Heart right ventricle (tissue), 16 donors: ENCODE results near the gene ABCB11. TPM values are rescaled to one million over a fixed set of nuclear protein-coding genes. Genes with fewer than 3 reads are reported as not detected.
"Not testable (repeated sequence)": the region's sequence is repeated elsewhere in the genome, so short reads cannot be mapped to it uniquely, and the experiment has no call there.

Experiments used
- ATAC-seq, 8 donors: fragments of 200-7000 bp; cut with Tn5 transposase; one replicate each; pipeline ENCODE4 v1.9.1; 2020; ENCODE audit warnings: mild to moderate bottlenecking in 8 of 8, moderate library complexity in 8 of 8, moderate number of reproducible peaks in 1 of 8
- DNase-seq, 2 donors: peaks; one replicate each; pipeline ENCODE4 v3.0.0-alpha.2; 2020
- H3K27ac ChIP-seq, 10 donors: fragments of 200-600 bp; sonication (generic) in 2 of 10; one replicate each; pipeline versions ENCODE4 v1.5.0 to v1.8.0; 2020 to 2022; ENCODE audit warnings: mild to moderate bottlenecking in 3 of 10
- H3K27me3 ChIP-seq, 7 donors: fragments of 200-600 bp; one replicate each; pipeline ENCODE4 v1.8.0; 2021 to 2022; ENCODE audit warnings: mild to moderate bottlenecking in 2 of 7
- H3K36me3 ChIP-seq, 9 donors: fragments of 200-600 bp; sonication (generic) in 1 of 9; one replicate each; pipeline versions ENCODE4 v1.5.0 to v1.8.0; 2020 to 2022; ENCODE audit warnings: mild to moderate bottlenecking in 2 of 9
- H3K4me1 ChIP-seq, 9 donors: fragments of 200-600 bp; sonication (generic) in 1 of 9; one replicate each; pipeline versions ENCODE4 v1.5.0 to v1.8.0; 2020 to 2022; ENCODE audit warnings: mild to moderate bottlenecking in 4 of 9
- H3K4me3 ChIP-seq, 10 donors: fragments of 200-600 bp; sonication (generic) in 2 of 10; one replicate each; pipeline versions ENCODE4 v1.5.0 to v1.8.0; 2020 to 2022; ENCODE audit warnings: mild to moderate bottlenecking in 7 of 10, moderate library complexity in 2 of 10
- H3K9me3 ChIP-seq, 11 donors: fragments of 200-600 bp in 10 of 11; sonication (generic) in 2 of 11; one replicate each; pipeline versions ENCODE4 v1.5.0 to v1.8.0; 2013 to 2022; ENCODE audit warnings: mild to moderate bottlenecking in 2 of 11, control low read depth in 1 of 11, moderate library complexity in 1 of 11
- whole genome bisulfite sequencing, 2 donors: extraction: QIAGEN DNeasy Blood & Tissue Kit; methylation state at CpG; one replicate each; pipeline ENCODE4 v1.1.7; 2013; ENCODE audit warnings: inconsistent platforms in 1 of 2; 5-methylcytosine and 5-hydroxymethylcytosine counted together
- intact Hi-C, 10 donors: fragments of 100-400 bp; cut with DNase I; formaldehyde crosslinking; loops; one replicate each; pipeline versions ENCODE4 v1.11.1 to v1.14.2; 2022
- polyA plus RNA-seq, 2 donors: library from polyadenylated mRNA; stranded (reverse); fragments of 200-250 nt; gene quantifications; one replicate each; pipeline ENCODE4 v1.2.3, GENCODE V29; 2013
- total RNA-seq, 10 donors: library from RNA; stranded (reverse); fragmentation: NEBNext Ultra II Directional in 3 of 10; extraction: Animal tissue kit (Norgen Biotek cat#: 25700) in 3 of 10; gene quantifications; one replicate each; pipeline versions ENCODE4 v1.2.1 to v1.2.4, GENCODE V29; 2021 to 2023
- TF ChIP-seq, protein P1 (sequence below), 9 donors: fragments of 200-600 bp; sonication (generic) in 2 of 9; IDR thresholded peaks; one replicate each; pipeline versions ENCODE4 v1.5.0 to v1.8.0; 2021 to 2022; ENCODE audit warnings: antibody characterized with exemption in 9 of 9, mild to moderate bottlenecking in 5 of 9, moderate library complexity in 1 of 9
- donor health status: Arrhythmogenic right ventricular cardiomyopathy.
- donor health status: ischemic (EF 13 %, LVEDD 7.1; RV severe dilation, severe dysfunction).
- donor health status: healthy with polysubstance abuse.
- donor health status: DM: no; HTN: yes; CAD: no.
- donor health status: DM: no; HTN: no; CAD: no.
- donor health status: ischemic (EF 25% LVEDD 6.9; RV normal size, moderate dysfunction).
- donor health status: ischemic (EF 25% LVEDD 5.7; RV mildly dilated, moderate dysfunction).
- donor health status: healthy.
- donor health status: DM: yes; HTN: yes; CAD: no.
- donor health status: Ischemic cardiomyopathy.
- donor health status: ischemic (EF 35%, LVEDD 5.7; RV mildly dilated, moderate dysfunction).
- donor health status: nonischemic (EF 11% LVEDD 7.7; RV severe dilation, severe dysfunction).
- donor health status: DM: yes; HTN: yes; CAD: no.
- donor health status: PGD.
- donor health status: ischemic (EF 29% LVEDD 5.4; RV normal size, mild dysfunction).
- donor health status: nonischemic (EF 23%, LVEDD 6.1; RV moderate dilation, normal function).

ABCB11 gene
- total and polyA plus RNA-seq, 12 donors = 0.01 to 0.23 (median 0.06) TPM; not detected in 7

DNA sequence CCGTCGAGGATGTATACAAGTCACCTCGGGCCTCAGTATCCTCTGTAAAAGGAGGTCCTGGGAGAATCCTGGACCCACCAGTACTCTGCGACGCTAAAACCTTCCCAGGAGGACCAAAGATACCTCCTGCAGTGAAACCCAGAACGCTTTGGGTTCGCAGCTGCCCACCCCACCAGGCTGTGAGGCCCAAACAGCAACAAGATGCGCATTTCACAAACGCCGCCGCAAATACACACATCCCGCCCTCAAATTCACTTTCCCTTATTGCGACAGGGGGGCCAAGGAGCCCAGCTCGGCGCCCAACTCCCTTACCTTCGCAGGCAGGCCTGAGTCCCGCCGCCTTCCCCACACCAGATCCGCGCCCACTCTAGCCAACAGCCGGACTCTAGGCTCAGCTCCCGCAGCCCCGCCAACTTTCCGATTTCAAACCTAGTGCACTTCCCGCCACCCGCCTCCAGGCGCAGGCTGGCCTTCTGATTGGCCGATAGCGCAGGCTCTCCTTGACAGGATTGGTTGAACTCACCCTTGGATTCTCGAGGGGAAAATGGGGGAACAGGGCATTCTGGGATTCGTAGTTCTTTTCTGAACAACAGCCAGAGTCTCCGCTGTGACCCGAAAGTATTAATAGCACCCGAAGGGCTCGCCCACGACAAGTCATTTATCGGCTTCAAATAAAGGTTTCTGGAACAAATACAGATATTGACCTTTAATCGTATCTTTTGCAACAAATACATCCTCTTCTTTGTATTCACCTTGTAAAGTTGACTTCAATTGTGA is 140.9 kb downstream of the ABCB11 start, which contains the start of gene SPC25:
SPC25 (minus strand) TSS at position 425 of the 777 bp plus-strand sequence. CDS start 911 bp downstream, outside the sequence.
- ATAC-seq = peak; percentile 93 to 99 (median 98)
- Histone ChIP-seq H3K9me3 (no peaks in the 10 kb centered on the region), H3K4me1 (peaks cover 0 to 13% (median 4%) of the 10 kb centered on the region in 9 donors), H3K4me3 (peak within 1 kb of the TSS in 9 of 10 donors; percentile 29 to 57 (median 52)), H3K27me3 (no peaks in the 10 kb centered on the region), H3K36me3 (no peaks in the 10 kb centered on the region), H3K27ac (peak within 1 kb of the TSS in 1 of 10 donors; percentile 3)
- intact Hi-C loops = no loop called here
- DNase-seq = peak; percentile 86 to 91
- 1% methylated on average over 38 of the region's 38 CpGs for WGBS, 2 donors
- TF ChIP-seq, protein P1, sequence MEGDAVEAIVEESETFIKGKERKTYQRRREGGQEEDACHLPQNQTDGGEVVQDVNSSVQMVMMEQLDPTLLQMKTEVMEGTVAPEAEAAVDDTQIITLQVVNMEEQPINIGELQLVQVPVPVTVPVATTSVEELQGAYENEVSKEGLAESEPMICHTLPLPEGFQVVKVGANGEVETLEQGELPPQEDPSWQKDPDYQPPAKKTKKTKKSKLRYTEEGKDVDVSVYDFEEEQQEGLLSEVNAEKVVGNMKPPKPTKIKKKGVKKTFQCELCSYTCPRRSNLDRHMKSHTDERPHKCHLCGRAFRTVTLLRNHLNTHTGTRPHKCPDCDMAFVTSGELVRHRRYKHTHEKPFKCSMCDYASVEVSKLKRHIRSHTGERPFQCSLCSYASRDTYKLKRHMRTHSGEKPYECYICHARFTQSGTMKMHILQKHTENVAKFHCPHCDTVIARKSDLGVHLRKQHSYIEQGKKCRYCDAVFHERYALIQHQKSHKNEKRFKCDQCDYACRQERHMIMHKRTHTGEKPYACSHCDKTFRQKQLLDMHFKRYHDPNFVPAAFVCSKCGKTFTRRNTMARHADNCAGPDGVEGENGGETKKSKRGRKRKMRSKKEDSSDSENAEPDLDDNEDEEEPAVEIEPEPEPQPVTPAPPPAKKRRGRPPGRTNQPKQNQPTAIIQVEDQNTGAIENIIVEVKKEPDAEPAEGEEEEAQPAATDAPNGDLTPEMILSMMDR (IDR thresholded peaks at IDR 0.05) = no peak

DNA sequence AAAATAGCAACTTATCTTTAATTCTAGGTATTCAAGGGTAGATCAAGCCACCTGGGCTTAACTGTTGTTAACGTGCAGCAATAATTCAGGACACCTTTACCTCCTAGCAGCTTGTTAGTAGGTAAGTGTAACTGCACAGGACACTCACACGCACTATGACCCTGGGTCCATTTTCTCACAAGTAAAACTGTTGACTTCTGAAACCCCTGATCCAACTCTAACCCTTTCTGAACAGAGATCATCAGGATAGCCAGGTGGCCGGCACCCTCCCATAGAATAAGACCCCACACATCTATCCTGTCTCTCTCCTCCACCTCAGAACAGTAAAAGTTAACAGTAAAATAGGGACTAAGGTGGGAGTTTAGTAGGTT is 141.5 kb downstream of the ABCB11 start:
- intact Hi-C loops = no loop called here
- ATAC-seq = no peak
- H3K4me1 ChIP-seq = peaks cover 0 to 13% (median 4%) of the 10 kb centered on the region in 9 donors
- 37 to 46% methylated on average over 3 of the region's 3 CpGs for WGBS, 2 donors
- H3K4me3 ChIP-seq = peak overlapping the region in 7 of 10 donors; percentile 40 to 57 (median 55)
- TF ChIP-seq, protein P1 (IDR thresholded peaks at IDR 0.05) = no peak
- no peak for DNase-seq
- H3K36me3 ChIP-seq = no peaks in the 10 kb centered on the region
- H3K27ac ChIP-seq = no peak overlapping the region
- no peaks in the 10 kb centered on the region for H3K27me3 ChIP-seq
- H3K9me3 ChIP-seq = no peaks in the 10 kb centered on the region

DNA sequence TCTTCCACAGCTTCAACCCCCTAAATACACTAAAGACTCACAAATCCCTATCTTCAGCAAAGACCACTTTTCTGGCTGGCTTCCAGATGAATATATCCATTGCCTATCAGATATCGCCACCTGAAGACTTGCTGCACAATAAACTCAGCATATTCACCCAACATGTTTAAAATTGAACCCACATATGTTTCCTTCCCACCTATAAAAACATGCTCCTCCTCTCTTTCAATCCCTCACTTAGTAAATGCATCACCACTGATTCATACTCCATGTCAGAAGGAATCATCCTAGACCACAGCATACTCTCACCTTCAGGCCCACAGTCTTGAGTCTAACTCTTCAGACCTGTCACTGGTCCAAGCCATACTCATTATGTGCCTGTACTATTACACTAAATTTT is 146.1 kb downstream of the ABCB11 start:
- Histone ChIP-seq H3K9me3 (no peaks in the 10 kb centered on the region), H3K4me3 (no peak overlapping the region), H3K27ac (no peak overlapping the region), H3K36me3 (no peaks in the 10 kb centered on the region), H3K4me1 (peaks cover 0 to 6% (median 3%) of the 10 kb centered on the region in 9 donors), H3K27me3 (no peaks in the 10 kb centered on the region)
- DNase-seq (no peak), ATAC-seq (no peak)
- 98 to 100% methylated on average over 1 of the region's 1 CpG for WGBS, 2 donors
- intact Hi-C loops = no loop called here
- TF ChIP-seq, protein P1 (IDR thresholded peaks at IDR 0.05) = no peak

DNA sequence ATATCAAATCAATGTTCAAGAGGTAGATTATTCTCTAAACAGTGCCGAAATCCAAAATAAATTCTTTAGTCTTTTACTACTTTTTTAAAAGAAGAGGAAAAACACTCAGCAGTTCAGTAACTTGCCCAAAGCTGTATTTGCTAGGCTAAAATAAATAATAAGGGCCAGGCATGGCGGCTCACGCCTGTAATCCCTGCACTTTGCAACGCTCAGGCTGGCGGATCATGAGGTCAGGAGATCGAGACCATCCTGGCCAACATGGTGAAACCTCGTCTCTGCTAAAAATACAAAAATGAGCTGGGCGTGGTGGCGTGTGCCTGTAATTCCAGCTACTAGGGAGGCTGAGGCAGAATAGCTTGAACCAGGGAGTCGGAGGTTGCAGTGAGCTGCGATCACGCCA is 149.0 kb downstream of the ABCB11 start:
- H3K4me3 ChIP-seq, H3K27ac ChIP-seq, H3K27me3 ChIP-seq, intact Hi-C loops, H3K36me3 ChIP-seq, H3K4me1 ChIP-seq, H3K9me3 ChIP-seq, DNase-seq, ATAC-seq: not testable (repeated sequence)
- WGBS, 2 donors = 98% methylated on average over 12 of the region's 12 CpGs
